Keratinocyte (primary cell): ENCODE measurements around the gene RFX3. TPM values are rescaled to one million over a fixed set of nuclear protein-coding genes. Genes with fewer than 3 reads are reported as not detected.

ENCODE experiments used
- DNase-seq: peaks from one replicate; pipeline ENCODE4 v3.0.0-alpha.2; 2011; ENCODE audit warnings: low read depth, missing footprints, low spot score
- FAIRE-seq: peaks from 2 replicates; lab custom pipeline; 2011; peaks lifted over from hg19 to GRCh38; lab: Jason Lieb, UNC
- H2AFZ ChIP-seq: 2 replicates; pipeline ENCODE4 v1.6.0; 2012; ENCODE audit warnings: low read length, control low read depth, inconsistent platforms; ENCODE audit not compliant: control insufficient read depth
- H3K27ac ChIP-seq: 2 replicates; pipeline ENCODE4 v1.5.1; 2011; ENCODE audit warnings: low read length; ENCODE audit not compliant: control insufficient read depth, insufficient read depth
- H3K27me3 ChIP-seq: 3 replicates; pipeline ENCODE4 v1.6.0; 2011; ENCODE audit warnings: low read length; ENCODE audit not compliant: control insufficient read depth, insufficient read depth; ENCODE audit errors: extremely low read depth
- H3K36me3 ChIP-seq, 2 experiments: 2 replicates in 1 of 2; 3 replicates in 1 of 2; pipeline ENCODE4 v1.5.1; 2011; ENCODE audit warnings: low read length in 2 of 2, mild to moderate bottlenecking in 1 of 2; ENCODE audit not compliant: control insufficient read depth in 2 of 2, insufficient read depth in 2 of 2; ENCODE audit errors: extremely low read depth in 1 of 2
- H3K4me1 ChIP-seq: 3 replicates; pipeline ENCODE4 v1.5.1; 2011; ENCODE audit warnings: low read length; ENCODE audit not compliant: control insufficient read depth, insufficient read depth; ENCODE audit errors: extremely low read depth
- H3K4me2 ChIP-seq: 3 replicates; pipeline ENCODE4 v1.6.0; 2011; ENCODE audit warnings: low read depth, low read length; ENCODE audit not compliant: control insufficient read depth, insufficient read depth; ENCODE audit errors: extremely low read depth
- H3K4me3 ChIP-seq, 3 experiments: fragments of 200-600 bp in 1 of 3; sonication (generic) in 1 of 3; 2 replicates in 2 of 3; 3 replicates in 1 of 3; pipeline ENCODE4 v1.5.1; 2011 to 2016; ENCODE audit warnings: low read length in 3 of 3, mild to moderate bottlenecking in 3 of 3, control low read depth in 2 of 3, inconsistent platforms in 1 of 3, low read depth in 1 of 3, mixed read lengths in 1 of 3, mixed run types in 1 of 3, moderate library complexity in 1 of 3; ENCODE audit not compliant: control insufficient read depth in 2 of 3, insufficient read depth in 2 of 3; ENCODE audit errors: extremely low read depth in 1 of 3
- H3K79me2 ChIP-seq: 2 replicates; pipeline ENCODE4 v1.6.0; 2012; ENCODE audit warnings: low read length; ENCODE audit not compliant: control insufficient read depth, insufficient read depth
- H3K9ac ChIP-seq: 3 replicates; pipeline ENCODE4 v1.6.0; 2011; ENCODE audit warnings: low read length; ENCODE audit not compliant: control insufficient read depth, insufficient read depth; ENCODE audit errors: extremely low read depth
- H3K9me1 ChIP-seq: 3 replicates; pipeline ENCODE4 v1.6.0; 2011; ENCODE audit warnings: low read length; ENCODE audit not compliant: control insufficient read depth, insufficient read depth; ENCODE audit errors: extremely low read depth
- H3K9me3 ChIP-seq: 2 replicates; pipeline ENCODE4 v1.5.1; 2012; ENCODE audit warnings: low read depth, low read length; ENCODE audit not compliant: control insufficient read depth
- H4K20me1 ChIP-seq: 3 replicates; pipeline ENCODE4 v1.6.0; 2011; ENCODE audit warnings: low read length; ENCODE audit not compliant: control insufficient read depth, insufficient read depth; ENCODE audit errors: extremely low read depth
- CTCF ChIP-seq, 3 experiments: IDR thresholded peaks in 1 of 3; conservative IDR thresholded peaks in 1 of 3; optimal IDR thresholded peaks in 1 of 3; 2 replicates in 2 of 3; 3 replicates in 1 of 3; pipeline versions ENCODE3 to v1.5.1; 2011; ENCODE audit warnings: low read length in 3 of 3, mild to moderate bottlenecking in 3 of 3, moderate library complexity in 2 of 3, control low read depth in 1 of 3, inconsistent platforms in 1 of 3; ENCODE audit not compliant: insufficient read depth in 2 of 3; ENCODE audit errors: extremely low read depth in 1 of 3
- EZH2 ChIP-seq: IDR thresholded peaks from one replicate; pipeline ENCODE4 v1.6.1; 2012; ENCODE audit warnings: inconsistent platforms, mild to moderate bottlenecking, low read length, moderate library complexity
- dilution Hi-C: fragments of 300-500 bp; cut with MboI; formaldehyde crosslinking; loops from one replicate; pipeline ENCODE4 v1.7.0; 2020; ENCODE audit warnings: low sequenced_read_pairs; ENCODE audit not compliant: extremely low pct_ligation_motif_present
- polyA plus RNA-seq, 5 experiments: library from polyadenylated mRNA; depleted of rRNA in 3 of 5; stranded (reverse) in 3 of 5; stranded (forward) in 1 of 5; unstranded in 1 of 5; fragments of >200 nt; gene quantifications; 1 replicate in 1 of 5; 2 replicates in 3 of 5; 3 replicates in 1 of 5; pipeline versions ENCODE4 v1.2.1 to v1.2.3, GENCODE V29; 2011 to 2012; ENCODE audit warnings: missing spikeins in 2 of 5, low read depth in 1 of 5, low replicate concordance in 1 of 5

Gene RFX3
- polyA plus RNA-seq, 1 donor (not counting 4 experiments of a cell fraction or from before 2014, with no cell fraction given): 1.8 TPM

GRCh38 chr9:3370715-3371114 lies 155.1 kb downstream of the RFX3 start:
- H3K36me3 ChIP-seq: no peaks in the 10 kb centered on the region
- H3K9me3 ChIP-seq: no peaks in the 10 kb centered on the region
- H3K4me2 ChIP-seq: no peak overlapping the region
- H3K27ac ChIP-seq: no peak overlapping the region
- no peaks in the 10 kb centered on the region for H4K20me1 ChIP-seq
- H3K9me1 ChIP-seq: no peaks in the 10 kb centered on the region
- no peaks in the 10 kb centered on the region for H3K4me1 ChIP-seq
- no peaks in the 10 kb centered on the region for H3K27me3 ChIP-seq
- TF ChIP-seq CTCF (optimal IDR thresholded peaks at IDR 0.05 in 1 of 3, IDR thresholded peaks at IDR 0.05 in 1 of 3, conservative IDR thresholded peaks at IDR 0.05 in 1 of 3; ENCODE audit: extremely low read depth in 1 of 3, insufficient read depth in 2 of 3, low read length in 3 of 3) (no peak), EZH2 (no peak)
- dilution Hi-C loops: no loop called here
- DNase-seq: no peak
- no peak for FAIRE-seq
- H2AFZ ChIP-seq: no peak overlapping the region
- H3K4me3 ChIP-seq: no peak overlapping the region
- no peaks in the 10 kb centered on the region for H3K79me2 ChIP-seq
- no peak overlapping the region for H3K9ac ChIP-seq

- Histone ChIP-seq H3K36me3 (no peaks in the 10 kb centered on the region), H3K4me3 (no peak overlapping the region), H3K9ac (no peak overlapping the region), H2AFZ (no peak overlapping the region), H3K27ac (no peak overlapping the region), H3K4me1 (no peaks in the 10 kb centered on the region), H3K9me3 (no peaks in the 10 kb centered on the region), H3K4me2 (no peak overlapping the region), H3K27me3 (no peaks in the 10 kb centered on the region), H3K9me1 (no peaks in the 10 kb centered on the region), H3K79me2 (no peaks in the 10 kb centered on the region), H4K20me1 (no peaks in the 10 kb centered on the region)
- dilution Hi-C loops: no loop called here
- TF ChIP-seq CTCF (optimal IDR thresholded peaks at IDR 0.05 in 1 of 3, IDR thresholded peaks at IDR 0.05 in 1 of 3, conservative IDR thresholded peaks at IDR 0.05 in 1 of 3; ENCODE audit: extremely low read depth in 1 of 3, insufficient read depth in 2 of 3, low read length in 3 of 3): no peak
- FAIRE-seq (no peak), DNase-seq (no peak)
Measured at GRCh38 chr9:3367185-3367584, 158.6 kb downstream of the RFX3 start.
